SK-N-SH (cell line): ENCODE measurements around the gene LTBP1.

Experiments
- CTCF ChIP-seq: fragments of 200-600 bp; sonication (generic); IDR thresholded peaks from 2 replicates; pipeline ENCODE4 v1.6.1; 2017; ENCODE audit warnings: antibody characterized with exemption, mild to moderate bottlenecking, moderate library complexity
- EP300 ChIP-seq, 2 experiments: IDR thresholded peaks; 2 replicates each; pipeline versions ENCODE4 v1.4.0 to v1.6.1; 2012; ENCODE audit warnings: borderline replicate concordance in 1 of 2, low read depth in 1 of 2, low read length in 1 of 2
- FOSL2 ChIP-seq: IDR thresholded peaks from 2 replicates; pipeline ENCODE4 v1.4.0; 2012; ENCODE audit warnings: low read depth, mild to moderate bottlenecking, moderate library complexity, borderline replicate concordance
- JUND ChIP-seq: IDR thresholded peaks from 2 replicates; pipeline ENCODE4 v1.4.0; 2012
- MAX ChIP-seq: IDR thresholded peaks from 2 replicates; pipeline ENCODE4 v1.4.0; 2012; ENCODE audit warnings: low read depth
- MXI1 ChIP-seq: IDR thresholded peaks from 2 replicates; pipeline ENCODE4 v1.6.1; 2012; ENCODE audit warnings: mild to moderate bottlenecking, low read depth, low read length, improper control_type of control experiment
- SMC3 ChIP-seq: IDR thresholded peaks from 2 replicates; pipeline ENCODE4 v1.6.1; 2012; ENCODE audit warnings: low read depth, low read length, improper control_type of control experiment
- USF2 ChIP-seq: fragments of 150-350 bp; IDR thresholded peaks from 2 replicates; pipeline ENCODE4 v1.6.1; 2017; ENCODE audit warnings: antibody characterized with exemption, low read length, low read depth, borderline replicate concordance
- YY1 ChIP-seq: IDR thresholded peaks from 2 replicates; pipeline ENCODE4 v1.4.0; 2012; ENCODE audit warnings: low read depth, mild to moderate bottlenecking

- no peak for TF ChIP-seq CTCF
- 0 out of 4 replicates have a peak, but pooled peaks of 1 of the 2 experiments have one; percentile 27 for TF ChIP-seq EP300 (IDR thresholded peaks at IDR 0.05; ENCODE audit: borderline replicate concordance in 1 of 2, low read depth in 1 of 2, low read length in 1 of 2)
- TF ChIP-seq YY1 = no peak
- TF ChIP-seq FOSL2 = peak; percentile 52; the same call in 1 of the 2 replicates
- TF ChIP-seq MXI1 = no peak
- TF ChIP-seq JUND = 0 out of 2 replicates have a peak, but pooled peaks have one; percentile 48
- TF ChIP-seq MAX = no peak
- no peak for TF ChIP-seq USF2
- no peak for TF ChIP-seq SMC3
Observed at GRCh38 chr2:33153008-33153407, 206.3 kb downstream of the LTBP1 start.
